GM04504 (cell line): ENCODE results near the gene SYT14.
A peak's percentile ranks its signal among the peaks of the same experiment; 100 is the strongest.
"Not testable (repeated sequence)": the region's sequence is repeated elsewhere in the genome, so short reads cannot be mapped to it uniquely, and the experiment has no call there.

Experiments used
- DNase-seq: peaks from one replicate; pipeline ENCODE4 v3.0.0-alpha.2; 2012; ENCODE audit warnings: low read depth

Gene SYT14

DNA sequence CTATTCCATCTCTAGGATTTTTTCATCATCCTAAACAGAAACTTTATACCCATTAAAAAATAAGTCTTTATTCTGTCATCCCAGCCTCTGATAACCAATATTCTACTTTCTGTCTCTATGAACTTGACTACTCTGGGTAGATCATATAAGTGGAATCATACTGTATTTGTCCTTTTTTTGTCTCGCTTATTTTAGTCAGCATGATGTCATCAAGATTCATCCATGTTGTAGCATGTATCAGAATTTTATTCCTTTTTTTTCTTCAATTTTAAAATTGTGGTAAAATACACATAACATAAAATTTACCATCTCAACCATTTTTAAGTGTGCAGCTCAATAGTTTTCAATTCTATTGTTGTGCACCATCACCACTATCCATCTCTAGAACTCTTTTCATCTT lies 90.0 kb downstream of the SYT14 start:
- DNase-seq: no peak

DNA sequence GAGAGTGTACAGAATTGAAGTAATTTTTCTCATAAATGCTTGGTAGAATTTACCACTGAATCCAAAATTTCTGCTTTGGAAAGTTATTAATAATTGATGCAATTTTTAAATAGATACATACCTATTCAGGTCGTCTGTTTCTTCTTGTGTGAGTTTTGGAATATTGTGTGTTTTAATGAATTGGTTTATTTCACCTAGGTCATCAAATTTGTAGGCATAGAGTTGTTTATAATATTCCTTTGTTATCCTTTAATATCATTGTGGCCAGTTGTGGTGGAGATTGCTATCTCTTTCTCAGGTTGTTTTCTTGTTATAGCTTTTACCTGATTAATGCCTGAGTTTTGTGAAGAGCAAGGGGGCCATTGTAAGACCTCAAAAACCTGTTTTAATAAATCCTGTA lies 93.5 kb downstream of the SYT14 start:
- no peak for DNase-seq

DNA sequence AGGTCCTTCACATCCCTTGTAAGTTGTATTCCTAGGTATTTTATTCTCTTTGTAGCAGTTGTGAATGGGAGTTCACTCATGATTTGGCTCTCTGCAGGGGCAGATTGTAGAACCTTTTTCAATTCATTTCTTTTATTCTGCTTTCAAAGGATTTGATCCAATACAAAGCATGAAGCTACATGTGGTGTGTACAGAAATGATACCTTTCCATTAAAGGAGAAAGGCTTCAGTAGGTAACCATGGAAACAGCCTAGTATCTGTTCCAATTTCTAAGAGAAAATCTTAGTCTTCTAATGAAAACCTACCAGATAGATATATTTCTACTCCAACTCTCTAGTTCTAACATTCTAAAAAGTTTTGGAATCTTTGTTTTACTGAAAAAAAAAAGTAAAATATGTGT lies 105.0 kb downstream of the SYT14 start:
- DNase-seq: no peak

DNA sequence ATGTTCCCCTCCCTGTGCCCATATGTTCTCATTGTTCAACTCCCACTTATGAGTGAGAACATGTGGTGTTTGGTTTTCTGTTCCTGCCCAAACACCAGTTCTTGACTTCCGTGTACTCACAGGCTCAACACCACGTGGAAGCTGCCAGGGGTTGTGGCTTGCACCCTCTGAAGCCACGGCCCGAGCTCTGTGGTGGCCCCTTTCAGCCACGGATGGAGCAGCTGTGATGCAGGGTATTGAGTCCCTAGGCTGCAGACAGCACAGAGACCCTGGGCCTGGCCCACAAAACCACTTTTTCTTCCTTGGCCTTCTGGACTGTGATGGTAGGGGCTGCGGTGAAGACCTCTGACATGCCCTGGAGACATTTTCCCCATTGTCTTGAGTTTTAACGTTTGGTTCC lies 111.6 kb downstream of the SYT14 start:
- no peak for DNase-seq

DNA sequence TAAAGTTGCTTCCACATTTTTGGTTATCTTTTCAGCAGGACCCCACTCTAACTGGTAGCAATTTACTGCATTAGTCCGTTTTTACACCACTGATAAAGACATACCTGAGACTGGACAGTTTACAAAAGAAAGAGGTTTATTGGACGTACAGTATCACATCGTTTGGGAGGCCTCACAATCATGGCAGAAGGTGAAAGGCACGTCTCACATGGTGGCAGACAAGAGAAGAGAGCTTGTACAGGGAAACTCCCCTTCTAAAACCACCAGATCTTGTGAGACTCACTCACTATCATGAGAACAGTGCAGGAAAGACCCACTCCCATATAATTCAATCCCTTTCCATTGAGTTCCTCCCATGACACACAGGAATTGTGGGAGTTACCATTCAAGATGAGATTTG lies 112.5 kb downstream of the SYT14 start:
- not testable (repeated sequence) for DNase-seq

DNA sequence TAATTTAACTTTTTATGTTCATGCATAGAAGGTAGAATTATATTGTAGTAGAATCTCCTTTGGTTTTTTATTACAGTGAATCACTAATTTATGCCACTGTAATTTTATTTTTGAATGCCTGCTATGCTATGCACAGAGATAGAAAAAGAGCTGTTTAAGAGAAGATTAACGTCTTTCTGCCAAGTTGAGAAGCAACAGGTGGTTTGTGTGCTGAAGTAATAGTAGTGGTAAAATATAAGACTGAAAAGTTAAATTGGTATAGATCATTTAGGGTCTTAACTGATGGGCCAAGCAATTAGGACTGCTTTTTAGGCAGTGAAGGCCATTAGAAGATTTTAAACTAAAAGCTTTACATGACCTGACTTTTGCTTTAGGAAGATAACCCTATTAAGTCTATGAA lies 115.1 kb downstream of the SYT14 start:
- DNase-seq: no peak

DNA sequence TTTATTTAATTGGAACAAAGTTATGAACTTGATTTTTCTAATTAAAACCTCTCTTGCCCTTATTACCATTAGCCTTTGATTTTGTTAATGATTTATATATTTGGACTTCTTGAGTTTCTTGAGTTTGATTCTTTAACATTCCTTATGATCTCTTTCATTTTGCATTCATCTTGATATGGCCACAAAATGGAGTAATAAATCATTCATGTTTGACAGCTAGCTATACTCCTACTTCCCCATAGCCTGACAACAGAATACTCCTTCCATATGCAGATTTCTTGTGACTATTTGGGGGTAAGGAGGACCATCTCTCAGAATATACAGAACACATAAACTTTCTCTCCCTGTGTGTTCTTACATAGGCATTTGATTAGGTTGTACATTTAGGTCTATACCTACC lies 119.6 kb downstream of the SYT14 start:
- DNase-seq: no peak

DNA sequence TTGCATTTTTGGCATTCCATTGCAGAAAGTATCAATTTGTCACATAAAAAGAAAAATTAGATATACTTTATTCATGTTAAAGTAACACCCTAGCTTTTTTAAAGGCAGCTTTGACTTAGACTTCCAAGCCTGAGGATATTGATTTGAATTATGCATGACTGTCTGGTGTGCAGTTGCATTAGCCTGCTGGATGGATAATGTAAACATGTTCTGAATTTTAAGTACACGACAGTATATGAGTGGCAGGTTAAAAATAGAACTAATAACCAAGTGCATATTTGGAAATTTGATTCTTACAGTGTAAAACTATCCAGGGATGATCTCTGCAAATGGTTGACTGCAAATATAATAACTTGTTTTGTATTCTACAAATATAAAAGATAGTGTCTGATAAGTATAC lies 124.0 kb downstream of the SYT14 start:
- no peak for DNase-seq

DNA sequence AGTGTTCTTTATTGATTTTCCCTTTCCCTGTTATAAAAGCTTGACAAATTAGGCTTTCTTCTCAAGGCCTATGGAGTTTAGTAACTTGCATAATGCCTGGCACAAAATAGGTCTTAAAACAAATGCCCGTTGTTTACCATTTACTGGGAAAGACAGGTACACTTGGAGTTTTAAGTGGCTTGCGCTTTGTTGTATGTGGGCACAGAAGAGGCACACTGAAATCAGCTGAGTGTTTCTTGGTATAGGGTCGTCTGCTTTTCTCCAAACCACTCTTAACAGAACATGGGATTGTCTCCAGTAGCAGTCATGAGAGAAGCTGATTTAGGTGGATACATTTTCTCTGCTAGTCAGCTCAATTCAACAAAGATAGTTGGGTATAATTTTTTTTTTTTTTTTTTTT lies 132.5 kb downstream of the SYT14 start:
- no peak for DNase-seq

DNA sequence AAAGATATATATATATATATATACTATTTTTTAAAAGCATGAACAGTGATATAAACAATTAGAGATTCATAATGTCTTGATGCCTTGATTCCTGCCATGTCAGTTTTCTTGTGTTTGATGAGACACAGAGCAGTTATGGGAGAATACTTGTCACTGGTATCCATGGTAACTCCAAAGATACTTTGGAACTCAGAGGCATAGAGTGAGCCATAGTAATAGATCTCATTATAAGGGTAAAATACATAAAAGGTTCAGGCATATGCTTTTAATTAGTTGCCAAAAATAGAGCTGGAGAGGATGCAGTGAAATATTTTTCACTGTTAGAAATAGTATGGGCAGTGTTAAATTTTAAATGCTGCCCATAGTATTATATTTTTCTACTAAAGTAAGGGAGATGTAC lies 134.1 kb downstream of the SYT14 start:
- DNase-seq: peak; percentile 15

DNA sequence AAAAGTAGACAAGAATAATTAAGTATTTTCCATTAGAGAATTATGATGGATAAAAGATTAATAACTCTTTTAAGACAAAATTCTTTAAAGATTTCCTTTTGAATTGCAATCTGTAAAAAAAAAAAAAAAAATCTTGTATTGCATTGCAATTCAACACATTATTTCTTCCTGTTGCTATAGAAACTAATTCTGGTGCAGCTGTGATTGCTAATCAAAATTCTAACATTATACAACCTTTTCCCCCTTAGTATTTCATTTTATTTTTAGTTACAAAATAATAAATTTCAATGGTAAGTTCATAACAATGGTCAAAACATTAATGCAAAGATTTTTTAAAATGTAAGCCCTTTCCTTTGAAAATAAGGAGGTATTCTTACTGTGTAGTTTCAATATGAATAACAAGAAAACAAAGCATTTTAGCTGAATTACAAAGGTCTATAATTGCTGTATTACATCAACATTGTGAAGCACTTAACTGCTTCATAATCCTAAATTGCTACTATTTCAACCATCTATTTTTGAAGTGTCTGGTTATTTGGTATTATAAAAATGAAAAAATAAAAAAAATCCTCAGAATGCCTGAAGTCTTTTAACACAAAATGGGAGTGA lies 135.0 kb downstream of the SYT14 start:
- no peak for DNase-seq

DNA sequence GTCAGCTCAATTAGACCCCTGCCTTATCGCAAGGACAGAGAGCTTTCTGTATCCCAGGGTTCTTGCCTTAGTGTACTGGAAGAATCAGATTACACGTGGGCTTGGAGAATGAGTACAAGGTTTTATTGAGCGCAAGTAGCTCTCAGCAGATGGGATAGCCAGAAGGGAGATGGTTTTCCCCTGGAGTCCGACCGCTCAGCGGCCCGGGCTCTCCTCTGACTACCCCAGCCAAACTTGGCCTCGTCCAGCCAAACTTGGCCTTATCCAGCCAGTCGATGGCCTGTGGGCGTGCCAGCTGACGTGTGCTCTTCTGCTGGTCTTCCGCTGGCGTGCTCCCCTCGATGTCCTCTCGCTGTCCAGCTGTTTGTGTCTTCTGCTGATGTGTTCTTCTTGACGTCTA lies 136.9 kb downstream of the SYT14 start:
- DNase-seq: no peak

DNA sequence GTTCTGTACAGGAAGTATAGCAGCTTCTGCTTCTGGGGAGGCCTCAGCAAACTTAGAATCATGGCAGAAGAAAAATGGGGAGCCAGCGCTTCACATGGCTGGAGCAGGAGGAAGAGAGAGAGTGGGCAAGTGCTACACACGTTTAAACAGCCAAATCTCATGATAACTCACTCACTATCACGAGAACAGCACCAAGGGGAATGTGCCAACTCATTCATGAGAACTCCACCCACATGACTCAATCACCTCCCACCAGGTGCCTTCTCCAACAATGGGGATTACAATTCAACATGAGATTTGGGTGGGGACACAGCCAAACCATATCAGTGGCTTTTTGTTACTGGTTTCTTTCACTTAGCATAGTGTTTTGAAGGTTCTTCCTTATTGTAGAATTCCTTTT lies 138.6 kb downstream of the SYT14 start:
- no peak for DNase-seq

DNA sequence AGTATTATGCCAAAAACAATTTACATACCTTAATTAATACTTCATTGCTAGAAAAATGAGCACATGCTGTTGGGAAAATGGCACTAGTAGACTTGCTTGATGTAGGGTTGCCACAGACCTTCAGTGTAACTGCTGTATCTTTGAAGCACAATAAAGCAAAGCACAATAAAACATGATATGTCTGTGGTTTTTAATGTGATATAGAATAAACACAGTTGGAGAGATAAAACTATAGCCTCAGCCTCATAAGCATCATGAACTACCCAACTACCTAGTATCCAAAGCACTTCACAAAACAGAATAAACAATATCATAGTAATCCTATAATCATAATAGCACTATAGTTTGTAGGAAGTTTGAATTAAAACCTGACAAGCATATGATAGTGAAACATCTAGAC lies 143.5 kb downstream of the SYT14 start:
- DNase-seq: no peak

DNA sequence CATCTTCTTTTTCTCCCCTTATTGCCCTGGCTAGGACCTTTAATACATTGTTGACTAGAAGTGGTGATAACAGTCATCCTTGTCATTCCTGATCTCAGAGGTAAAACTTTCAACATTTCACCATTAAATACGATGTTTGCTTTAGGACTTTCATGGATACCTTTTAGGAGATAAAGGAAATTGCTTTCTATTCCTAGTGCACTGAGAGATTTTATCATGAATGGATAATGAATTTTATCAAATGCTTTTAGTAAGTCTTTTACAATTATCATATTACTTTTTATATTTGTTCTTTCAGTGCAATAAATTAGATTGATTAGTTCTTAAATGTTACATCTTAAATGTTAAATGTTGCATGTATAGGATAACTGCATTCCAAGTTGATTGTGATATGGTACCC lies 147.3 kb downstream of the SYT14 start:
- no peak for DNase-seq

DNA sequence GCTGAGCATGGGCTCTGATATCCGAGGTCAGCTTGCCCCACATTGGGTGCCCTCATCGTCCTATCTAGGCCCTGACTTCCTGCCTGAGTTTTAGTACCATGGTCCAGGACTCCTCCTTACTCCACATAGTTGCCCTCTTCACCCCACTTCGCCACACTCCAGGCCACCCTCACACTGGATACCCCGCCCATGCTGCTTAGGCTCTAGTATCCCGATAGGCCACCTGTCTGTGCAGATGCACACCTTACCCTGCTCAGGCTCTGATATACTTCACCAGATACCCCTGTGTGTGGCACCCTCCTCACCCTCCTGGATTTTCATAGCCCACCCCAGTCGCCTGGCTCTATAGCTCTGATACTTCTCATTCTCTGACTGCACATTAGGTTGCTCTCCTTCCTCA lies 149.0 kb downstream of the SYT14 start:
- DNase-seq: no peak

DNA sequence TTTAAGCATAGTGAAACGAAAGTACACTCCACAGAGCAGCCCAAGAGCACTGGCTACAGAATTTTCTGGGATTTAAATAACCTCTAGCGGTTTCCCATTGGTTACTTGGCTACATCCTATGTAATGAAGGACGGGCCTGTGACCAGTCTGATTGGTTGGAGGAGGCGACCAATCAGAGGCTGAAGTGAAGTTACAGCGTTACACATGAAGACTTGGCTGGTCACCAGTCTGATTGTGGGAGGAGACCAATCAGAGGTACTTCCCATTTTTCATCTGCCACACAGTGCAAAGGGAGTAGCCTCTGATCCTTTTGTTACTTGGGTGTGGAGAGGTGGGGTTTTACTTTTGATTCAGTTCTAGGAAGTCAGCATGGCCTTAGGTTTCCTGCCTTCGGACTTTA lies 151.8 kb downstream of the SYT14 start:
- no peak for DNase-seq

DNA sequence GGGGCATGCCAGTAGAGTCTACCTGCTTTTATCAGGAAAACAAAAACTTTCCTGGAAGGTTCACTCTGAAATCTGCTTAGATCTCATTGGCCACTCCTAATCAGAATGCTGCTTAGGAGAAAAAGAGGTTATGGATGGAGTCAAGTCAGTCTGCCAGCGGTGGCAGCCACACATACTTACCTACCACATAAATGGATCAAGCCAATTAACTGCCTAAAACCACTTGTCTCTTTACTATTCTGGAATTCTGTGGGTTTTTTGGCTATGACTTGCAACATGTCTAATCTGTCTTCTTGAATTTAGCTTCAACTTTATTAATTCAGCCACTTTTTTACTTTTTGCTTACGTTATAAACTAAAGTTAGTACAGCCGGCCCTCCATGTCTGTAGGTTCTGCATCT lies 154.3 kb downstream of the SYT14 start:
- no peak for DNase-seq

DNA sequence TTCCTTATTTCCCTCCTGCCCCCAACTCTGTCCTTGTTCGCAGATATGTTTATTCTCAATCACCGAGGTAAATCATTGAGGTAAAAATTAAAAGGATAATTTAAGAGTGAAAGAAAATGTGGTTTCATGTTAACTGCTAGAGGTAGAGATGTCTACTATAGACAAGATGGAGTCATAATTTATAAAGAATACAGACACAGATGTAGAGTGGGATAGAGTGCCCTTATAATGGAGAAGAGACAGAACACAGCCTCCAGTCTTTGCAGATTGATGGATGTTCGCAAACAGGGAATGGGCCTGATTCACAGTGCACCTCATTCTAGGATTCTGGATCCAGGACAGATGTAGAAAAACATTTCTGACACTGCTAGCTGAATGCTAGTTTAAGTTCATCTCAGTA lies 155.4 kb downstream of the SYT14 start:
- no peak for DNase-seq

DNA sequence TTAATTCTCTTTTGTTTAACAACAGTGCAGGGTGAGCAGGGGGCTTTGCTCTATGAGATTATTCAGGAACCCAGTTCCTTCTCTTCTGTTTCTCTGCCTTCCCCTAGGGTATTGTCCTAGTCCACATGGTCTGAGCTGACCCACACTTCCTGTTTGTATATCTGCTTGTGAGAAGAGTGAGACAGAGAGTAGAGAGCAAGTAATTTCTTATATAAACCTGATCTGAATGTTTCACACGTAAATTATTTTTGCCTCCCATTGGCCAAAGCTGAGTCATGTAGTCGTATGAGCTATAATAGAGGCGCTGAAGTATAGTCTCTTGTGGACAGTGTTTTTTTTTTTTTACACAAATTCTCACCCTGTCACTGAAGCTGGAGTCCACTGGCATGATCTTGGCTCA lies 160.3 kb downstream of the SYT14 start:
- no peak for DNase-seq

DNA sequence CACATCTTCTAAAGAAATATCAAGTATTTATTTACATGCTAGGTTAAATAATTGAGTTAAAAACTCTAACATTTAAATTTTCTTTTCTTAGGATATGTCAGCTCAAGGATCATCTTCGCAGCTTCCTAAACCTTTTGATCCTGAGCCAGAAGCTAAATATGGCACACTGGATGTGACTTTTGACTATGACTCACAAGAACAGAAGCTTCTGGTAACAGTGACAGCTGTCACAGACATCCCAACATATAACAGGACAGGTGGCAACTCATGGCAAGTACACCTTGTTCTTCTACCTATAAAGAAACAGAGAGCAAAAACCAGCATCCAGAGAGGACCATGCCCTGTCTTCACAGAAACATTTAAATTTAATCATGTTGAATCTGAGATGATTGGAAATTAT lies 161.9 kb downstream of the SYT14 start:
- DNase-seq: no peak

DNA sequence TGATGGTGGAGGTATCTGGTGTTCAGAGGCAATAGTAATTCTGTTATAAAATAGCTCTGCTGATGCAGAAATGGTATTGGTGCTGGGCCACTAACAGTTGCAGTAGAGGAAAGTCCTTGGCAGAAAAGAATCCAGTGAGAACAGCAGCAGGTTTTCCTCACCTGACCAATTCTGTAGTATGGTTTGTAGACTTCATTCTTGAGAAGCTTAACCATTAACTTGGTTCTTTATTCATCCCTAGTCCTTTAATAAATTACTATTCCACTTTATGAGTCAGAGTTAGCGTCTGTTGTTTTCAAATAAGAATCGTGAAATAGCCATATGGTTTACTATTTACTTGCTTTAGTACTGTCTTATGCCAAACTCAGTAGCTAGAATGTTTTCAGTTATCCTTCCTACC lies 166.1 kb downstream of the SYT14 start:
- no peak for DNase-seq

DNA sequence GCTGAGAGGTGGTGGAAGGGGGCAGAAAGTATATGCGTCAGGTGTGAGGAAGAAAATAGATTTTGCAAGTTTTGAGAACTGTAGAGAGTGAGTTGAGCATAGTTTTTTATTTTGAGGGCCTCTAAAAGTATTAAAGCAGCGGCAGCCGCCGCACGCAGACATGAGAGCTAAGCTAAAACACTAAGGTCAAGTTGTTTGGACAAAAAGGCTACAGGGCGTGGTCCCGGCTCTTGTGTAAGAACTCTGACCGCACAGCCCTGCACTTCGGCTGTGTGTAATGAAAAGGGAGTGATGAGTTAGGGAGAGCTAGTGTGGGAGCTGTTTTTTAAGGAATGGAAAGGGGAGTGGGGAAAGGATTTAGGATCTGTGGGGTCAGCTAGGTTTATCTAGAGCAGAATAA lies 174.9 kb downstream of the SYT14 start:
- not testable (repeated sequence) for DNase-seq

DNA sequence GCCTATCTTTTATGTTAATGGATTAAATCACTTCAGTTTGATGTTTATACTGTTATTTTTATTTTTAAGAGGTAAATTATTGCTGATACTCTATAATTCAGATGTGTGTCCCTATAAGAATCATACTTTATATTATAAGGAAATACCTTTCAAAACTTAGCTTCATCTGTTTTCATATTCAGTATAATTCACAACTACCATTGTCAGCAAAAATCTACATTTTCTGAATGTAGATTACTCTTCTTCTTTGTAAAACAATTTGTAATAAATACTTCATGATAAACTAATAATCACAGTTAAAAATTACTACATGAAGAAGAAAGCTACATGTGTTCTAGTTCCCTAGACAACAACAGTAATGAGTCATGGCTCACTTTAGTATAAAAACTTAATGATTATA lies 179.2 kb downstream of the SYT14 start:
- DNase-seq: no peak

DNA sequence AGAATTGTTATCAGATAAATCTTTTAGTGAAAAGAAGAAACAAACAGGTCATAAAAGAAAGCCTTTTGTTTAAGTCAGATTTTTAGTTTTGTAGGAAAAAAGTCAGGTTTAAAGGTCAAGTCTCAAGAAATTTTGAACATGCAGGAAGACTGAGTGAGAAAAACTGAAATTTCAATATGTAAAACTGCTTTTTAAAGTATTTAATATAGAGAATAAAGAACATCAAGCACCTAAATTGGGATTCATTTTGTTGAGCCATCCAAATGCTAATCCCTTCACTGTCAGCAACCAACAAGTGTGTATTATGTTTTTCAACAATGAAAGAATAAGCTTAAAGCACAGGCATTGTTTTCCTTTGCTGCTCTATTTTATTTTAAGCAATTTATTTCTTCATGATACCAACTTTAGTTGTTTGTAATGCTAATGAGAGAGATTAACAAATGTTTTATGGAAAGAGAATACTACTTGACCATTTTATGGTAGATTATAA lies 179.7 kb downstream of the SYT14 start:
- DNase-seq: no peak
